HuH-7 (cell line): ENCODE measurements around the gene CDC42.
"Not testable (repeated sequence)": the region's sequence is repeated elsewhere in the genome, so short reads cannot be mapped to it uniquely, and the experiment has no call there.

ENCODE experiments used
- DNase-seq: peaks from one replicate; pipeline ENCODE4 v3.0.0; 2011; ENCODE audit warnings: low spot score

The CDC42 gene

GRCh38 chr1:22052115-22053016, at the start of gene CDC42:
TSS of gene CDC42 (plus strand) at chr1:22052709. CDS start at chr1:22078479, 25,770 bp downstream.
- peak; percentile 86 for DNase-seq

- not testable (repeated sequence) for DNase-seq
Observed at GRCh38 chr1:22002875-22003274, 49.6 kb upstream of the CDC42 start.

- not testable (repeated sequence) for DNase-seq
Observed at GRCh38 chr1:22003959-22004358, 48.5 kb upstream of the CDC42 start.

DNA sequence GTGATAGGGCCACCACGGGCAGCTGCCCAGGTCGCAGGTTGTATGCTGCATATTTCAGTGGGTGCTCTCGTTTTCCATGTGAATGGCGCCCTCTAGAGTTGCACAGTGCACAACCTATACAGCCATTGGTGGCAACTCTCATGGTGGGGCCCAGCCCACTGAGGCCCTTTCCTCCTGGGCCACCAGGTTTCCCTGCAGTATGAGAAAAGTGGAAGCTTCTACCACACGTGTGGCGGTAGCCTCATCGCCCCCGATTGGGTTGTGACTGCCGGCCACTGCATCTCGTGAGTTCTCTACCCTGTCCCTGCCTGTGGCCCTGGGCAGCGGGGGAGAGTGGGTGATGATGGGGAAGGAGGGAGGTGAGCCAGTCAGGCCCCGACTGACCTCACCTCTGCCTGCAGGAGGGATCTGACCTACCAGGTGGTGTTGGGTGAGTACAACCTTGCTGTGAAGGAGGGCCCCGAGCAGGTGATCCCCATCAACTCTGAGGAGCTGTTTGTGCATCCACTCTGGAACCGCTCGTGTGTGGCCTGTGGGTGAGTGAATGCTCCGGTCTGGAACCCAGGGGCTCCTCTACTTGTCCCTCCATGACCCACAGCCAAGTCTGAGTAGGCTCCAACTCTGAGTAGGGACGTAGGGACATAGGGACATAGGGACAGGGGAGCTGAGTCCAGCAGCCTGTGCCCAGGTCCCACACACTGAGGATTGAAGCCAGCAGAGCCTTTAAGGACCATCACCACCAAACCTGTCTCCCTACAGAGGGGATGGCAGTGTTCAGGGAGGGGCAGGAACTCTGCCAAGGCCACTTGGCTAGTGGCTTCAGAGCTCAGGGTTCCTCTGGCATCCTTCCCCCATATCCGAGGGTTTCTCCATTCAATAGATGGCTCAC, 47.0 kb upstream of the CDC42 start:
- not testable (repeated sequence) for DNase-seq

DNA sequence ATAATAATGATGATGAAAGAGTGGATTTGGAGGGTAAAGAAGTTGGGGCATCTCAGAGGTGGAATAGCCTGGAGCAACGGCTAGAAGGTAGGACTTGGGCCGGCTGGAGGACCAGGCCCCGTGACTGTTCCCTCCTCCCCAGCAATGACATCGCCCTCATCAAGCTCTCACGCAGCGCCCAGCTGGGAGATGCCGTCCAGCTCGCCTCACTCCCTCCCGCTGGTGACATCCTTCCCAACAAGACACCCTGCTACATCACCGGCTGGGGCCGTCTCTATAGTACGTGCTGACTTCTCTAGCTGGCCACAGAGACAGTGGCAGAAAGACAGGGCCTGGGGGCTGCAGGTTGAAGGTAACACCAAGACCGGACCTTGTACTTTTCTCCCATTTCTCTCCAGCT, 45.8 kb upstream of the CDC42 start:
- DNase-seq: not testable (repeated sequence)

GRCh38 chr1:22007262-22007661, 45.2 kb upstream of the CDC42 start:
- not testable (repeated sequence) for DNase-seq

DNA sequence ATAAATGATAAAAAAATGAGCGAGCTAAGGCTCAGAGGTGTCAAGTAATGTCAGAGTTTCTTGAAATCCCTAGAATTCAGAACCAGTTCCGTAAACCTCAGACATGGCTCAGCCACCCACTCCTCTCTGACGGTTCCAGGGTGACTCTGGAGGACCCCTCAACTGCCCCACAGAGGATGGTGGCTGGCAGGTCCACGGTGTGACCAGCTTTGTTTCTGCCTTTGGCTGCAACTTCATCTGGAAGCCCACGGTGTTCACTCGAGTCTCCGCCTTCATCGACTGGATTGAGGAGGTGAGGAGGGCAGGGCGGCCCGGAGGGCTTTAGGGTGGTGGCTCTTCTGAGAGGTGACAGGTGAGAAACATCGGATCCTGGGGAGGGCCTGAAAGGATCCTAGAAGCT, 42.9 kb upstream of the CDC42 start:
- DNase-seq: not testable (repeated sequence)

DNA sequence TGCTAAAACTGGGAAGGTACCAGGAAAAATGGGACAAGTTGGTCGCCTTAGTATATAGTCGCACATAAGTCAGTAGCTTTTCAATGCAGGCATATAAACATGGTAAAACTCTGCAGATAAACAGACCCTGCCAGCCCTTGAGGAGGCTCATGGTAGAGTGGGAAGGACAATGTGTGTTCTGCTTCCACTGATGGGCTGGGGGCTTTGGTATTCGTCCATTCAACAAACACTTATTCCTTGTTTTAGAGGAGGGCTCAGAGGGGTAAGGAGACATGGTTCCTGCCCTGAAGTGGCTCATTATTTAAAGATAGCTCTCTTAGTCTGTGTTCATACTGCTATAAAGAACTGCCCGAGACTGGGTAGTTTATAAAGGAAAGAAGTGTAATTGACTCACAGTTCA, 39.8 kb upstream of the CDC42 start:
- not testable (repeated sequence) for DNase-seq

- DNase-seq: not testable (repeated sequence)
Observed at GRCh38 chr1:22014575-22015206, 37.8 kb upstream of the CDC42 start.

DNA sequence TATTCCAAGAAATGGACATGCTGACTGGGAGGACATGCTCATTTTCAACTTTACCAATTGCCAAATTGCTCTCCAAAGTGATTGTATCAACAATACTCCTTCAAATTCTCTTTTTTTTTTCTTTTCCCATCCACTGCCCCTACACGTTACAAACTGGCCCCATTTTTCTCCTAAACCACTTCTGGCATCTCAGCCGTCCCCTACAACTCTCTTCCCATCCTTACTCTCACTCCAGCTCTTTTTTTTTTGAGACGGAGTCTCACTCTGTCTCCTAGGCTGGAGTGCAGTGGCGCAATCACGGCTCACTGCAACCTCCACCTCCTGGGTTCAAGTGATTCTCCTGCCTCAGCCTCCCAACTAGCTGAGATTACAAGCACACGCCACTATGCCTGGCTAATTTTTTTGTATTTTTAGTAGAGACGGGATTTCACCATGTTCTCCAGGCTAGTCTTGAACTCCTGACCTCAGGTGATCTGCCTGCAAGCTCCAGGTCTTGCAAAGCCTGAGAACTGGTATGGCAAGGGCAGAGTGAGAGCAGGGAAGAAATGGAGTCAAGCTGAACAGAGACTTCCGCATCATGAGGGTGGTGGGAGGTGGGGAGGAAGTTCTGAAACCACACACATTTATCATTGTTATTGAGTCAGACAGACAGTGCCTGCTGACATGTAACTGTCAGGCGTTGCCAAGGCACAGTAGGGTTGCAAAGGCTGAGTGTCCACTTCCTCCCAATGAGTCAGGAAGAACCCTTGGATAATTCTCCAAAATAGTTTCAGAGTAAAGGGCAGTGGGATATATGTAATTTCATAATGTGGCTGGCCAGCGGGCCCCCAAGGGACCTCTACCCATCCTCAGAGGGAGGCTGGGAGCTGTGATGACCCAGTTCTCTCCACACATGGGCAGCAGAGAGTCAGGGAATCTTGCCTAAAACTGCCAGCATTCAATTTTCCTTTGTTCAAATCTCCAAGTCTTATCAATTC, 33.6 kb upstream of the CDC42 start:
- no peak for DNase-seq

GRCh38 chr1:22021061-22021460, 31.4 kb upstream of the CDC42 start:
- no peak for DNase-seq

- peak; percentile 33 for DNase-seq
Observed at GRCh38 chr1:22024485-22025367, 27.8 kb upstream of the CDC42 start.

GRCh38 chr1:22025368-22026155, 26.9 kb upstream of the CDC42 start:
- DNase-seq: peak; percentile 63

DNA sequence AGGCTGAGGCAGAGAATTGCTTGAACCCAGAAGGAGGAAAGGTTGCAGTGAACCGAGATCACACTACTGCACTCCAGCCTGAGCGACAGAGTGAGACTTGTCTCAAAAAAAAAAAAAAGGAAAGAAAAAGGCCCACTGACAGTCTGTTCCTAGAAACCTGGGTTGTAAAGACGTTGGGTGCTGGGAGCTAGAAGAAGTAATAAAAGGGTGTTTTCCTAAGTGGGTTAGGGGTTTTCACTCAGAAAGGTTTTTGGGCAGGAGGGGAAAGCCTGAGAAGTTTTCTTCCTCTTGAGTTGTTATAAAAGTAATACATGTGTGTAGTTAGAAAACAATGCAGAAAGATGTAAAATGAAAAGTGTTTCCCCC, 25.6 kb upstream of the CDC42 start:
- no peak for DNase-seq

- no peak for DNase-seq
Observed at GRCh38 chr1:22030057-22030456, 22.5 kb upstream of the CDC42 start.

DNA sequence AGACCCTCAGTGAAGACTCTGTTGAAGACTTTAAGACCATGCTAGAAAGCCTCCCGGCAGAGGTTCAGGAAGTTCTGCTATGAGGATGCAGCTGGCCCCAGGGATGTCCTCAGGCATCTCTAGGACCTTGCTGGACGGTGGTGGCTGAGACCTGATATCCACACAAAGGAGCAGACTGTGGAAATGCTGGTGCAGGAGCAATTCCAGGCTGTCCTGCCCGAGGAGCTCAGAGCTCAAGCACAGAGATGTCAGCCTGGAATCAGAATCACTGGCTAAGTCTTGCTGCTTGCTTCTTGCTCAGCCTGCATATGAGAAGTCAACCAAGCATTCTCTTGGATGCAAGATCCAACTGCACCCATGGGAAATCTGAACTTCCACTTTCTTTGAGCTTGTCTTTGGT, 22.0 kb upstream of the CDC42 start:
- no peak for DNase-seq

DNA sequence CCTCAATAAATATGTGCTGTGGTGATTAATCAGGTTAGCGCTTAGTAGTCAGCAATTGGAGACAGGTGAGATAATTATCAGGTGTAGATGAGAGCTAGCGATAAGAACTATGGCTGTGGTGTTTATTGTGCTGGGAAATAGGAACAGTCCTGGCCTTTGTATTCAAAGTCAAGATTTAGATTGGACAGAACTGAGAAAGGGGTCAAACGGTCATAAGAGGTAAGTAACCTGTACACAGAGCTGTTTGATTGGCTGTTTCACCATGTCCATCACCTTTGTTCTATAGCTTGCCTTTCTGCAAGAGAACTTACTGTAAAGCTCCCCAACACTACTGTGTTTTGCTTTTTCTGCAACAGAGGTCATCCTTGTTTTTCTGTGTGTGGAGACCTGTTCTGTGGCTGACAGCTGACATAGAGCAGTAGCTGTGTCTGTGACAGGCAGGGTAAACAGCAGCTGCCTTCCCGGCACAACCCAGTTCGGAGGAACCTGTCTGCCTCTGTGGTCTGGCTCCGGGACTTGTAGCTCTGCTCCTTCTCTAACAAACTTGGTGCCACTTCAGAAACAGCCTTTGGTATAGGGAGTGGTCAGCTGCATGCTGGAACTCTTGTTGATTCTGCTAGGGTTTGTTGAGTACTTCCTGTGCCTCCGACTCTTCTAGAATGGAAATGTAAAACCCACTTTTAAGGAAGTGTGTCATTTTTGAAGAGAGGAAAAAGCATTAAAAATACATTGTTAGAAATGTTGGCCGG, 21.1 kb upstream of the CDC42 start:
- no peak for DNase-seq

- not testable (repeated sequence) for DNase-seq
Observed at GRCh38 chr1:22034834-22035233, 17.7 kb upstream of the CDC42 start.

- no peak for DNase-seq
Observed at GRCh38 chr1:22037520-22037919, 15.0 kb upstream of the CDC42 start.
